GM12864 (cell line): Measurements from ENCODE around the gene NCAM1.
"Not testable (repeated sequence)": the region's sequence is repeated elsewhere in the genome, so short reads cannot be mapped to it uniquely, and the experiment has no call there.

Experiments used
- DNase-seq: peaks from one replicate; pipeline ENCODE4 v3.0.0-alpha.2; 2011; ENCODE audit warnings: low read depth
- H3K4me3 ChIP-seq: 2 replicates; pipeline ENCODE4 v1.5.1; 2011; ENCODE audit warnings: mild to moderate bottlenecking, low read depth, low read length, control low read depth
- TF ChIP-seq, protein P1 (sequence below): IDR thresholded peaks from 2 replicates; pipeline ENCODE4 v1.5.1; 2011; ENCODE audit warnings: low read depth, mild to moderate bottlenecking, moderate library complexity, low read length, control low read depth, inconsistent platforms; ENCODE audit errors: missing control alignments

Gene NCAM1

GRCh38 chr11:113048820-113049768 lies 87.9 kb downstream of the NCAM1 start:
- H3K4me3 ChIP-seq: no peak overlapping the region
- no peak for DNase-seq
- TF ChIP-seq, protein P1, sequence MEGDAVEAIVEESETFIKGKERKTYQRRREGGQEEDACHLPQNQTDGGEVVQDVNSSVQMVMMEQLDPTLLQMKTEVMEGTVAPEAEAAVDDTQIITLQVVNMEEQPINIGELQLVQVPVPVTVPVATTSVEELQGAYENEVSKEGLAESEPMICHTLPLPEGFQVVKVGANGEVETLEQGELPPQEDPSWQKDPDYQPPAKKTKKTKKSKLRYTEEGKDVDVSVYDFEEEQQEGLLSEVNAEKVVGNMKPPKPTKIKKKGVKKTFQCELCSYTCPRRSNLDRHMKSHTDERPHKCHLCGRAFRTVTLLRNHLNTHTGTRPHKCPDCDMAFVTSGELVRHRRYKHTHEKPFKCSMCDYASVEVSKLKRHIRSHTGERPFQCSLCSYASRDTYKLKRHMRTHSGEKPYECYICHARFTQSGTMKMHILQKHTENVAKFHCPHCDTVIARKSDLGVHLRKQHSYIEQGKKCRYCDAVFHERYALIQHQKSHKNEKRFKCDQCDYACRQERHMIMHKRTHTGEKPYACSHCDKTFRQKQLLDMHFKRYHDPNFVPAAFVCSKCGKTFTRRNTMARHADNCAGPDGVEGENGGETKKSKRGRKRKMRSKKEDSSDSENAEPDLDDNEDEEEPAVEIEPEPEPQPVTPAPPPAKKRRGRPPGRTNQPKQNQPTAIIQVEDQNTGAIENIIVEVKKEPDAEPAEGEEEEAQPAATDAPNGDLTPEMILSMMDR: no peak

DNA sequence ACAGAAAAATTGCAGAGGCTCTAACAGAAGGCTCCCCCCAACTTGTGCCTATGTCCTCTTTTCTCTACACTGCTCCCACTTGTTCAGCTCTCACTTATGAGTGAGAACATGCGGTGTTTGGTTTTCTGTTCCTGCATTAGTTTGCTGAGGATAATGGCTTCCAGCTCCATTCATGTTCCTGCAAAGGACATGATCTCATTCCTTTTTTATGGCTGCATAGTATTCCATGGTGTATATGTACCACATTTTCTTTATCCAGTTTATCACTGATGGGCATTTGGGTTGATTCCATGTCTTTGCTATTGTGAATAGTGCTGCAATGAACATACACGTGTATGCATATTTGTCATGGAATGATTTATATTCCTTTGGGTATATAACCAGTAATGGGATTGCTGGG lies 91.8 kb downstream of the NCAM1 start:
- not testable (repeated sequence) for DNase-seq, H3K4me3 ChIP-seq

DNA sequence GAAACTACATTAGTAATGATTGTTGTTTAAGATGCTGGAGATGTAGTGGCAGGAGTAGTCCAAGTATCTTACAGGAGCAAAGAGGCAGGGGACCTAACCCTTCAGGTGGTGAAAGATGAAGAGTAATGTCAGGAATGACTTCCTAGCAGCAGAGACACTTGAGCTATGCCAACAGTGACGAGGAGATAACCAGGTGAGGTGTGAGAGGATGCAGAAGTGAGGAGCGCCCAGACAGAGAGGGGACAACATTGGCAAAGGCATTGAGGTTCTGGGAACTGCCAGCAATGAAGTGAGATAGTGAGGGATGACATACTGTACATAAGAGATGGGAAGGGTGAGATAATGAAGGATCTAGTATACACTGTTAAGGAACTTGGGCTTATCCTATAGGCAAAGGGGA lies 95.8 kb downstream of the NCAM1 start:
- DNase-seq: no peak
- TF ChIP-seq, protein P1: no peak
- H3K4me3 ChIP-seq: no peak overlapping the region

- TF ChIP-seq, protein P1: no peak
- no peak overlapping the region for H3K4me3 ChIP-seq
- no peak for DNase-seq
Observed at GRCh38 chr11:113059548-113059947, 98.3 kb downstream of the NCAM1 start.

- TF ChIP-seq, protein P1: no peak
- no peak overlapping the region for H3K4me3 ChIP-seq
- DNase-seq: no peak
Observed at GRCh38 chr11:113065330-113065729, 104.1 kb downstream of the NCAM1 start.

DNA sequence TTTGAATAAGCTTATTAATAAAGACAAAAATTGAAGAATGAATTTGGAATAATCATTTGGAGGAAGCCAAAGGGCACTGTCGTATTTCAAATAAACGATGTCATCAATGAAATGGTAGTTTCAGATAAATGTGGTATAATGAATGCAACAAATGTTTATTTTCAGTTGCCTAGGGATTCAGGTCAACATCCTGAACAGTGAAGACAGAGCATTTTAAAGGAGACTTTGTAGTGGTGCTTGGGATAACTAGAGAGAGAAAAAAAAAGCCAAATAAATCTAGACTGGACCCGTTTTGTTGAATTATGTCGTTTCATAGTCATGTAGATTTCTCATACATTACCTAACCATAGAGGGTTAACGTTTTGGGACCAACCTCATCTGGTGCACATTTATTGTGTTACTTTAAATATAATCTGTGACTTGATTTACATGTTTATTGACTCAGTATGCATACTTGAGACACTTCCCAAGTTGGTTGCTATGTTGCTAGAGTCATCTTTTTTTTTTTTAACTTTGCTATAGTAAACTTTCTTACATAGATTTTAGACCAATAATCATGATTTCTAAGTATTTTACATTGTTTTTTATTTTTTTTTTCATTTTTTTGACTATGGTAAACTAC lies 111.1 kb downstream of the NCAM1 start:
- no peak overlapping the region for H3K4me3 ChIP-seq
- TF ChIP-seq, protein P1: no peak
- no peak for DNase-seq

- TF ChIP-seq, protein P1: no peak
- DNase-seq: no peak
- H3K4me3 ChIP-seq: no peak overlapping the region
Observed at GRCh38 chr11:113073290-113073953, 112.2 kb downstream of the NCAM1 start.
